Heart left ventricle (tissue), 16 donors: Measurements from ENCODE around the gene TBC1D8. TPM values are rescaled to one million over a fixed set of nuclear protein-coding genes. Genes with fewer than 3 reads are reported as not detected.

Experiments
- ATAC-seq, 4 donors: fragments of 200-7000 bp; cut with Tn5 transposase; one replicate each; pipeline ENCODE4 v1.9.1; 2020 to 2022; ENCODE audit warnings: moderate library complexity in 4 of 4, mild to moderate bottlenecking in 3 of 4, moderate number of reproducible peaks in 1 of 4
- DNase-seq, 5 donors: peaks; one replicate each; pipeline ENCODE4 v3.0.0-alpha.2; 2020
- H3K27ac ChIP-seq, 12 donors: fragments of 200-600 bp; sonication (generic) in 4 of 12; one replicate each; pipeline versions ENCODE4 v1.5.0 to v1.8.0; 2016 to 2022; ENCODE audit warnings: mild to moderate bottlenecking in 2 of 12
- H3K27me3 ChIP-seq, 9 donors: fragments of 200-600 bp; sonication (generic) in 2 of 9; one replicate each; pipeline versions ENCODE4 v1.5.1 to v1.8.0; 2016 to 2022; ENCODE audit warnings: mild to moderate bottlenecking in 3 of 9
- H3K36me3 ChIP-seq, 9 donors: fragments of 200-600 bp; sonication (generic) in 2 of 9; one replicate each; pipeline versions ENCODE4 v1.5.0 to v1.8.0; 2018 to 2022; ENCODE audit warnings: mild to moderate bottlenecking in 2 of 9
- H3K4me1 ChIP-seq, 12 donors: fragments of 200-600 bp; sonication (generic) in 4 of 12; one replicate each; pipeline versions ENCODE4 v1.5.0 to v1.8.0; 2016 to 2022; ENCODE audit warnings: mild to moderate bottlenecking in 3 of 12
- H3K4me3 ChIP-seq, 12 donors: fragments of 200-600 bp; sonication (generic) in 4 of 12; one replicate each; pipeline versions ENCODE4 v1.5.0 to v1.8.0; 2017 to 2022; ENCODE audit warnings: mild to moderate bottlenecking in 9 of 12, moderate library complexity in 4 of 12
- H3K9me3 ChIP-seq, 12 donors: fragments of 200-600 bp; sonication (generic) in 4 of 12; one replicate each; pipeline versions ENCODE4 v1.5.0 to v1.8.0; 2016 to 2022; ENCODE audit warnings: mild to moderate bottlenecking in 1 of 12
- CTCF ChIP-seq, 12 donors: fragments of 200-600 bp; sonication (generic) in 4 of 12; IDR thresholded peaks; one replicate each; pipeline versions ENCODE4 v1.5.0 to v1.8.0; 2018 to 2022; ENCODE audit warnings: antibody characterized with exemption in 12 of 12, mild to moderate bottlenecking in 5 of 12
- POLR2A ChIP-seq, 2 donors: fragments of 450-650 bp; IDR thresholded peaks; one replicate each; pipeline ENCODE4 v1.6.1; 2017; ENCODE audit warnings: antibody characterized with exemption in 2 of 2, mild to moderate bottlenecking in 2 of 2, moderate library complexity in 2 of 2
- WGBS, 4 donors: extraction: QIAGEN DNeasy Blood & Tissue Kit in 2 of 4; methylation state at CpG; one replicate each; pipeline versions ENCODE4 v1.1.5 to v1.1.7; 2013 to 2018; 5-methylcytosine and 5-hydroxymethylcytosine counted together
- intact Hi-C, 10 donors: fragments of 100-400 bp; cut with DNase I; formaldehyde crosslinking; loops; one replicate each; pipeline versions ENCODE4 v1.11.1 to v1.14.2; 2022
- polyA plus RNA-seq, 2 donors: library from polyadenylated mRNA; stranded (reverse); fragments of 200-250 nt; gene quantifications; one replicate each; pipeline ENCODE4 v1.2.3, GENCODE V29; 2013
- total RNA-seq, 9 donors: library from RNA; depleted of rRNA in 2 of 9; stranded (reverse); fragments of >200 nt in 2 of 9; fragmentation: NEBNext Ultra II Directional in 3 of 9; extraction: Animal tissue kit (Norgen Biotek cat#: 25700) in 3 of 9; gene quantifications; one replicate each; pipeline versions ENCODE4 v1.1.0 to v1.2.4, GENCODE V29; 2016 to 2023
- donor health status: ischemic (EF 13 %, LVEDD 7.1; RV severe dilation, severe dysfunction).
- donor health status: healthy with polysubstance abuse.
- donor health status: DM: no; HTN: yes; CAD: no.
- donor health status: DM: no; HTN: no; CAD: no.
- donor health status: ischemic (EF 25% LVEDD 6.9; RV normal size, moderate dysfunction).
- donor health status: ischemic (EF 25% LVEDD 5.7; RV mildly dilated, moderate dysfunction).
- donor health status: healthy.
- donor health status: DM: yes; HTN: yes; CAD: no.
- donor health status: ischemic (EF 35%, LVEDD 5.7; RV mildly dilated, moderate dysfunction).
- donor health status: nonischemic (EF 11% LVEDD 7.7; RV severe dilation, severe dysfunction).
- donor health status: DM: yes; HTN: yes; CAD: no.
- donor health status: PGD.
- donor health status: ischemic (EF 29% LVEDD 5.4; RV normal size, mild dysfunction).
- donor health status: nonischemic (EF 23%, LVEDD 6.1; RV moderate dilation, normal function).

Gene TBC1D8
- total and polyA plus RNA-seq, 11 donors = 30.1 to 61.7 (median 42.9) TPM

GRCh38 chr2:100984892-100985307 lies 166.3 kb downstream of the TBC1D8 start:
- DNase-seq = peak; percentile 76 to 88 (median 79)
- intact Hi-C loops = loop anchor here (1.0 to 10.0 kb wide), 11 partner anchors 163 to 570 kb away; partner anchors contain the start of genes NPAS2 (in 3 of the 10) and CHST10 (in 1 of the 10)
- TF ChIP-seq CTCF (IDR thresholded peaks at IDR 0.05) = peak; percentile 82 to 97 (median 90)
- no peak for TF ChIP-seq POLR2A (IDR thresholded peaks at IDR 0.05)
- peaks cover 0 to 12% (median 0%) of the 10 kb centered on the region in 12 donors for H3K4me1 ChIP-seq
- H3K27ac ChIP-seq = peak overlapping the region in 1 of 12 donors; percentile 22
- 31 to 32% (median 32%) methylated on average over 7 of the region's 7 CpGs for WGBS, 4 donors
- peak; percentile 65 to 75 (median 66) for ATAC-seq
- H3K9me3 ChIP-seq = no peaks in the 10 kb centered on the region
- H3K4me3 ChIP-seq = no peak overlapping the region
- no peaks in the 10 kb centered on the region for H3K27me3 ChIP-seq
- peaks cover 0 to 68% (median 18%) of the 10 kb centered on the region in 9 donors for H3K36me3 ChIP-seq

- Histone ChIP-seq H3K36me3 (peaks cover 0 to 70% (median 24%) of the 10 kb centered on the region in 9 donors), H3K9me3 (no peaks in the 10 kb centered on the region), H3K4me3 (no peak overlapping the region), H3K27me3 (no peaks in the 10 kb centered on the region), H3K27ac (peak overlapping the region in 6 of 12 donors; percentile 16 to 59 (median 29)), H3K4me1 (peaks cover 0 to 12% (median 0%) of the 10 kb centered on the region in 12 donors)
- intact Hi-C loops = loop anchor here in 9 of 10 donors (1.0 to 10.0 kb wide), 10 partner anchors 161 to 569 kb away; partner anchors contain the start of genes NPAS2 (in 2 of the 9) and CHST10 (in 1 of the 9)
- WGBS, 4 donors = 62 to 67% (median 66%) methylated on average over 11 of the region's 11 CpGs
- no peak for TF ChIP-seq POLR2A (IDR thresholded peaks at IDR 0.05)
- TF ChIP-seq CTCF (IDR thresholded peaks at IDR 0.05) = no peak
- ATAC-seq = peak in 3 of 4 donors; percentile 58 to 63 (median 62)
- DNase-seq = no peak
Measured at GRCh38 chr2:100983684-100984310, 167.4 kb downstream of the TBC1D8 start.

- peaks cover 0 to 74% (median 28%) of the 10 kb centered on the region in 9 donors for H3K36me3 ChIP-seq
- 81 to 98% (median 93%) methylated on average over 8 to 12 of the region's 12 CpGs for WGBS, 4 donors
- H3K27ac ChIP-seq = peak overlapping the region in 6 of 12 donors; percentile 16 to 59 (median 29)
Measured at GRCh38 chr2:100983201-100983600, 168.0 kb downstream of the TBC1D8 start.

More at GRCh38 chr2:100983201-100983600, 168.0 kb downstream of the TBC1D8 start:
- peak in 2 of 4 donors; percentile 19 to 30 for ATAC-seq
- intact Hi-C loops = loop anchor here in 6 of 10 donors (1.0 to 10.0 kb wide), 6 partner anchors 161 to 568 kb away; partner anchors contain the start of genes CHST10 (in 1 of the 6) and NPAS2 (in 1 of the 6)
- TF ChIP-seq CTCF (IDR thresholded peaks at IDR 0.05) (no peak), POLR2A (IDR thresholded peaks at IDR 0.05) (no peak)
- Histone ChIP-seq H3K27me3 (no peaks in the 10 kb centered on the region), H3K9me3 (no peaks in the 10 kb centered on the region), H3K4me1 (peaks cover 0 to 12% (median 0%) of the 10 kb centered on the region in 12 donors), H3K4me3 (no peak overlapping the region)
- no peak for DNase-seq
